ENCODE results near the gene IFNL2. TPM values are rescaled to one million over a fixed set of nuclear protein-coding genes. Genes with fewer than 3 reads are reported as not detected.

The IFNL2 gene
- total and polyA plus RNA-seq, 2 donors (not counting 1 experiment from before 2014, with no cell fraction given): not detected

DNA sequence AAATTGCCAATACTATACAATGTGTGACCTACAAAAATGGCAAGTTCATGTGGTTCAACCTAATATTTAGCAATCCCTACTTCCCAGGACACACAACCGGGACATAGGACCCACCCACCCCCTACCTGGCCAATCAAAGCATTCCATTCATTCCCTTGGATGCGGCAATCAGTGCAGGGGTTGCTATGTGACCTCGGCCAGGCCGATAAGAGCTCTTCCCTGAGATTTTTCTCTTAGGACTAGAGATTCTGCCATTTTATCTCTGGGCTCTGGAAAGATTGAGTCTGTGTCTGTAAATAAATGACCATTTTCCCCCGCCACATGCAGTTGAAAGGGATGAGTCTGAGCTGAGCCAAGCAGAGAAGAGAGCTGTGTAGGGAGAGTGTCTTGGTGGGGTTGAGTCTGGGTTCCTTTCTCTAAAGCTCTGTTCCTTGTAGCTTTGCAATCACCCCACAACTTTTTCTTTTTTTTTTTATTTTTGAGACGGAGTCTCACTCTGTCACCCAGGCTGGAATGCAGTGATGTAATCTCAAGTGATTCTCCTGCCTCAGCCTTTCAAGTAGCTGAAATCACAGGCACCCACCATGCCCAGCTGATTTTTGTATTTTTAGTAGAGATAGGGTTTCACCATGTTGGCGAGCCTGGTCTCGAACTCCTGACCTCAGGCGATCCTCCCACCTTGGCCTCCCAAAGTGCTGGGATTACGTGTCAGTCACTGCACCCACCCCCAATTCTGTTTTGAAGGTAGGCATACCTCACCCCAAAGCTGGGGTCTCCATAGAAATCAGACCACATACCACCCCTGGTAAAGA is 35.4 kb downstream of the IFNL2 start:
- H3K79me2 ChIP-seq (ENCODE audit: control insufficient read depth, insufficient read depth, low read length): no peaks in the 10 kb centered on the region
- no peak for ATAC-seq (ENCODE audit: low read depth)
- POLR2A ChIA-PET: no interaction called here
- no peaks in the 10 kb centered on the region for H3K36me3 ChIP-seq (replicated peaks in 1 of 2; ENCODE audit: control extremely low read depth in 1 of 2, control insufficient read depth in 1 of 2, extremely low read depth in 1 of 2, insufficient read depth in 2 of 2, low read length in 1 of 2)
- H3K4me2 ChIP-seq (replicated peaks; ENCODE audit: low read depth, low read length, poor library complexity, severe bottlenecking): no peak overlapping the region
- no peaks in the 10 kb centered on the region for H3K4me1 Mint-ChIP-seq
- H3K4me3 Mint-ChIP-seq: no peak overlapping the region
- H3K9me3 ChIP-seq (ENCODE audit: control extremely low read depth in 1 of 3, control insufficient read depth in 2 of 3, insufficient read depth in 1 of 3, low read length in 2 of 3): peaks cover 0 to 4% (median 0%) of the 10 kb centered on the region in 3 donors
- DNase-seq: no peak
- no peaks in the 10 kb centered on the region for H3K27me3 ChIP-seq (replicated peaks in 1 of 4; ENCODE audit: control extremely low read depth in 1 of 4, control insufficient read depth in 3 of 4, insufficient read depth in 4 of 4, low read length in 3 of 4)
- no peaks in the 10 kb centered on the region for H3K4me1 ChIP-seq (ENCODE audit: control insufficient read depth in 2 of 2, insufficient read depth in 2 of 2, low read length in 2 of 2)
- 90% methylated on average over 10 of the region's 10 CpGs for WGBS (ENCODE audit: insufficient coverage)
- no peaks in the 10 kb centered on the region for H4K20me1 ChIP-seq (ENCODE audit: control insufficient read depth, insufficient read depth, low read length, poor library complexity, severe bottlenecking)
- intact Hi-C loops (cut with micrococcal nuclease): no loop called here
- H3K4me3 ChIP-seq (ENCODE audit: control extremely low read depth in 1 of 5, extremely low read depth in 1 of 5, insufficient read depth in 1 of 5, low read depth in 2 of 5, low read length in 4 of 5): no peak overlapping the region
- peaks cover 18% of the 10 kb centered on the region for H3K27me3 Mint-ChIP-seq
- H3K27ac Mint-ChIP-seq: no peak overlapping the region
- H3K9ac ChIP-seq (ENCODE audit: low read length): no peak overlapping the region
- H2AFZ ChIP-seq (ENCODE audit: insufficient read depth, low read depth, low read length, poor library complexity, severe bottlenecking): no peak overlapping the region
- TF ChIP-seq CTCF (IDR thresholded peaks at IDR 0.05) (no peak), EZH2 (IDR thresholded peaks at IDR 0.05; ENCODE audit: borderline replicate concordance, insufficient read depth, low read depth, low read length, poor library complexity, severe bottlenecking) (no peak)
- no peak overlapping the region for H3K27ac ChIP-seq (ENCODE audit: low read length in 2 of 2)
- H3K9me3 Mint-ChIP-seq (ENCODE audit: insufficient read depth): no peaks in the 10 kb centered on the region
- CTCF ChIA-PET: interaction anchor here (0.8 kb wide), 1 partner anchor 194 kb away, joined by 3 read pairs; no protein-coding TSS in a partner anchor

- Histone ChIP-seq H2AFZ (ENCODE audit: insufficient read depth, low read depth, low read length, poor library complexity, severe bottlenecking) (no peak overlapping the region), H3K9me3 (ENCODE audit: control extremely low read depth in 1 of 3, control insufficient read depth in 2 of 3, insufficient read depth in 1 of 3, low read length in 2 of 3) (peaks cover 0 to 4% (median 0%) of the 10 kb centered on the region in 3 donors), H4K20me1 (ENCODE audit: control insufficient read depth, insufficient read depth, low read length, poor library complexity, severe bottlenecking) (no peaks in the 10 kb centered on the region), H3K9ac (ENCODE audit: low read length) (no peak overlapping the region), H3K79me2 (ENCODE audit: control insufficient read depth, insufficient read depth, low read length) (no peaks in the 10 kb centered on the region), H3K27ac (ENCODE audit: low read length in 2 of 2) (no peak overlapping the region), H3K4me2 (replicated peaks; ENCODE audit: low read depth, low read length, poor library complexity, severe bottlenecking) (no peak overlapping the region), H3K4me3 (ENCODE audit: control extremely low read depth in 1 of 5, extremely low read depth in 1 of 5, insufficient read depth in 1 of 5, low read depth in 2 of 5, low read length in 4 of 5) (no peak overlapping the region), H3K4me1 (ENCODE audit: control insufficient read depth in 2 of 2, insufficient read depth in 2 of 2, low read length in 2 of 2) (no peaks in the 10 kb centered on the region), H3K36me3 (replicated peaks in 1 of 2; ENCODE audit: control extremely low read depth in 1 of 2, control insufficient read depth in 1 of 2, extremely low read depth in 1 of 2, insufficient read depth in 2 of 2, low read length in 1 of 2) (no peaks in the 10 kb centered on the region), H3K27me3 (replicated peaks in 1 of 4; ENCODE audit: control extremely low read depth in 1 of 4, control insufficient read depth in 3 of 4, insufficient read depth in 4 of 4, low read length in 3 of 4) (no peaks in the 10 kb centered on the region)
- no peak overlapping the region for H3K4me3 Mint-ChIP-seq
- no peaks in the 10 kb centered on the region for H3K9me3 Mint-ChIP-seq (ENCODE audit: insufficient read depth)
- CTCF ChIA-PET: no interaction called here
- no peak for TF ChIP-seq EZH2 (IDR thresholded peaks at IDR 0.05; ENCODE audit: borderline replicate concordance, insufficient read depth, low read depth, low read length, poor library complexity, severe bottlenecking)
- no peak for TF ChIP-seq CTCF (IDR thresholded peaks at IDR 0.05)
- H3K27me3 Mint-ChIP-seq: peaks cover 15% of the 10 kb centered on the region
- intact Hi-C loops (cut with micrococcal nuclease): no loop called here
- H3K4me1 Mint-ChIP-seq: no peaks in the 10 kb centered on the region
- ATAC-seq (ENCODE audit: low read depth) (no peak), DNase-seq (no peak)
- POLR2A ChIA-PET: no interaction called here
- no peak overlapping the region for H3K27ac Mint-ChIP-seq
Measured at GRCh38 chr19:39304185-39304513, 36.0 kb downstream of the IFNL2 start.

All from B cell (primary cell).